ENCODE measurements around the gene ALK.

GRCh38 chr2:29267720-29268119 lies 653.7 kb downstream of the ALK start:
- TF ChIP-seq POLR2A (IDR thresholded peaks at IDR 0.05), result no peak
- TF ChIP-seq, protein P1, sequence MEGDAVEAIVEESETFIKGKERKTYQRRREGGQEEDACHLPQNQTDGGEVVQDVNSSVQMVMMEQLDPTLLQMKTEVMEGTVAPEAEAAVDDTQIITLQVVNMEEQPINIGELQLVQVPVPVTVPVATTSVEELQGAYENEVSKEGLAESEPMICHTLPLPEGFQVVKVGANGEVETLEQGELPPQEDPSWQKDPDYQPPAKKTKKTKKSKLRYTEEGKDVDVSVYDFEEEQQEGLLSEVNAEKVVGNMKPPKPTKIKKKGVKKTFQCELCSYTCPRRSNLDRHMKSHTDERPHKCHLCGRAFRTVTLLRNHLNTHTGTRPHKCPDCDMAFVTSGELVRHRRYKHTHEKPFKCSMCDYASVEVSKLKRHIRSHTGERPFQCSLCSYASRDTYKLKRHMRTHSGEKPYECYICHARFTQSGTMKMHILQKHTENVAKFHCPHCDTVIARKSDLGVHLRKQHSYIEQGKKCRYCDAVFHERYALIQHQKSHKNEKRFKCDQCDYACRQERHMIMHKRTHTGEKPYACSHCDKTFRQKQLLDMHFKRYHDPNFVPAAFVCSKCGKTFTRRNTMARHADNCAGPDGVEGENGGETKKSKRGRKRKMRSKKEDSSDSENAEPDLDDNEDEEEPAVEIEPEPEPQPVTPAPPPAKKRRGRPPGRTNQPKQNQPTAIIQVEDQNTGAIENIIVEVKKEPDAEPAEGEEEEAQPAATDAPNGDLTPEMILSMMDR (IDR thresholded peaks at IDR 0.05), result no peak
